HL-60 (cell line): ENCODE measurements around the gene LSM4.

Source experiments
- DNase-seq, 2 experiments: peaks; one replicate each; pipeline ENCODE4 v3.0.0-alpha.2; 2010 to 2020; ENCODE audit warnings: low read depth in 1 of 2, low spot score in 1 of 2
- H3K27ac ChIP-seq: fragments of 250-450 bp; sonication (Bioruptor Pico); replicated peaks from 2 replicates; pipeline ENCODE4 v1.5.1; 2020; ENCODE audit warnings: mild to moderate bottlenecking, moderate library complexity
- H3K27me3 ChIP-seq: fragments of 250-450 bp; sonication (Bioruptor Pico); 2 replicates; pipeline ENCODE4 v1.5.1; 2021; ENCODE audit warnings: mild to moderate bottlenecking, moderate library complexity; ENCODE audit not compliant: insufficient read depth, poor library complexity, severe bottlenecking
- H3K4me3 ChIP-seq: replicated peaks from 2 replicates; pipeline ENCODE4 v1.5.1; 2011; ENCODE audit warnings: mild to moderate bottlenecking, control low read depth, low read length; ENCODE audit not compliant: insufficient read depth
- GABPA ChIP-seq: IDR thresholded peaks from 2 replicates; pipeline ENCODE4 v1.6.1; 2012; ENCODE audit warnings: low read depth
- POLR2AphosphoS5 ChIP-seq: IDR thresholded peaks from 2 replicates; pipeline ENCODE4 v1.6.1; 2012; ENCODE audit warnings: low read depth
- SPI1 ChIP-seq: IDR thresholded peaks from 2 replicates; pipeline ENCODE4 v1.6.1; 2012; ENCODE audit warnings: low read depth, mild to moderate bottlenecking, borderline replicate concordance
- TF ChIP-seq, protein P1 (sequence below): IDR thresholded peaks from one replicate; pipeline ENCODE4 v1.5.1; 2011; ENCODE audit warnings: low read length, control low read depth, inconsistent platforms; ENCODE audit not compliant: insufficient read depth
- TF ChIP-seq, protein P2 (sequence below): IDR thresholded peaks from 2 replicates; pipeline ENCODE4 v1.6.1; 2012; ENCODE audit warnings: low read depth; ENCODE audit not compliant: insufficient replicate concordance

LSM4 gene

DNA sequence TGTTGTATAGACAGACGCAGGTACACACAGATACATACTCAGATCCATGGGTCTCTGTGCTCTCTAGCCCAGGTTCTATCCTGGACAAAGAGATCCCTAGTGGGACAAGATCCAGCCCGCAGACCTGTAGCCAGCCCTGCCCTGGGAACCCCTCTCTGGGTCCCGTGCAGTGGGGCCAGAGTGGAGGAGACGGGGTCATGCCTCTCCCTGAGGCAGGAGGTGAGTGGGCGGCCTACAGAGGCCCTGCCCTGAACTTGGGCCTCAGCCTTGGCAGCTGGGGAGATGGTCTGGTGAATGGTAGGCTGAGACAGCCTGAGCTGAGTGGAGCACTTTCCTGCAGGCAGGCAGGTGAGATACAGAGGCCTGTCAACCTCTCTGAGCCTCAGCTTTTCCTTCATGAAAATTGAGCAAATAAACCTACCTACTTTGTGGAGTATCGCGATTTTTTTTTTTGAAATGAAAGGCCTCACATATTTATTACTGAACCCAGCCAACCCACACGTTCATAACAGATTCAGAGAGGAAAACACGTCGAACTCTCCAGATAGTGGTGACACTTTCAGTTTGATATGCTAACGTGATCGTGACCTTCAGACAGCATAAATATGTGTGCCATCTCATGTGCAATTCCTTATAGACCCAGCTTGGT, 38.0 kb downstream of the LSM4 start:
- Histone ChIP-seq H3K4me3 (no peak overlapping the region), H3K27me3 (no peaks in the 10 kb centered on the region), H3K27ac (no peak overlapping the region)
- TF ChIP-seq, protein P1, sequence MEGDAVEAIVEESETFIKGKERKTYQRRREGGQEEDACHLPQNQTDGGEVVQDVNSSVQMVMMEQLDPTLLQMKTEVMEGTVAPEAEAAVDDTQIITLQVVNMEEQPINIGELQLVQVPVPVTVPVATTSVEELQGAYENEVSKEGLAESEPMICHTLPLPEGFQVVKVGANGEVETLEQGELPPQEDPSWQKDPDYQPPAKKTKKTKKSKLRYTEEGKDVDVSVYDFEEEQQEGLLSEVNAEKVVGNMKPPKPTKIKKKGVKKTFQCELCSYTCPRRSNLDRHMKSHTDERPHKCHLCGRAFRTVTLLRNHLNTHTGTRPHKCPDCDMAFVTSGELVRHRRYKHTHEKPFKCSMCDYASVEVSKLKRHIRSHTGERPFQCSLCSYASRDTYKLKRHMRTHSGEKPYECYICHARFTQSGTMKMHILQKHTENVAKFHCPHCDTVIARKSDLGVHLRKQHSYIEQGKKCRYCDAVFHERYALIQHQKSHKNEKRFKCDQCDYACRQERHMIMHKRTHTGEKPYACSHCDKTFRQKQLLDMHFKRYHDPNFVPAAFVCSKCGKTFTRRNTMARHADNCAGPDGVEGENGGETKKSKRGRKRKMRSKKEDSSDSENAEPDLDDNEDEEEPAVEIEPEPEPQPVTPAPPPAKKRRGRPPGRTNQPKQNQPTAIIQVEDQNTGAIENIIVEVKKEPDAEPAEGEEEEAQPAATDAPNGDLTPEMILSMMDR = no peak
- TF ChIP-seq POLR2AphosphoS5 (no peak), SPI1 (no peak), GABPA (no peak)
- TF ChIP-seq, protein P2, sequence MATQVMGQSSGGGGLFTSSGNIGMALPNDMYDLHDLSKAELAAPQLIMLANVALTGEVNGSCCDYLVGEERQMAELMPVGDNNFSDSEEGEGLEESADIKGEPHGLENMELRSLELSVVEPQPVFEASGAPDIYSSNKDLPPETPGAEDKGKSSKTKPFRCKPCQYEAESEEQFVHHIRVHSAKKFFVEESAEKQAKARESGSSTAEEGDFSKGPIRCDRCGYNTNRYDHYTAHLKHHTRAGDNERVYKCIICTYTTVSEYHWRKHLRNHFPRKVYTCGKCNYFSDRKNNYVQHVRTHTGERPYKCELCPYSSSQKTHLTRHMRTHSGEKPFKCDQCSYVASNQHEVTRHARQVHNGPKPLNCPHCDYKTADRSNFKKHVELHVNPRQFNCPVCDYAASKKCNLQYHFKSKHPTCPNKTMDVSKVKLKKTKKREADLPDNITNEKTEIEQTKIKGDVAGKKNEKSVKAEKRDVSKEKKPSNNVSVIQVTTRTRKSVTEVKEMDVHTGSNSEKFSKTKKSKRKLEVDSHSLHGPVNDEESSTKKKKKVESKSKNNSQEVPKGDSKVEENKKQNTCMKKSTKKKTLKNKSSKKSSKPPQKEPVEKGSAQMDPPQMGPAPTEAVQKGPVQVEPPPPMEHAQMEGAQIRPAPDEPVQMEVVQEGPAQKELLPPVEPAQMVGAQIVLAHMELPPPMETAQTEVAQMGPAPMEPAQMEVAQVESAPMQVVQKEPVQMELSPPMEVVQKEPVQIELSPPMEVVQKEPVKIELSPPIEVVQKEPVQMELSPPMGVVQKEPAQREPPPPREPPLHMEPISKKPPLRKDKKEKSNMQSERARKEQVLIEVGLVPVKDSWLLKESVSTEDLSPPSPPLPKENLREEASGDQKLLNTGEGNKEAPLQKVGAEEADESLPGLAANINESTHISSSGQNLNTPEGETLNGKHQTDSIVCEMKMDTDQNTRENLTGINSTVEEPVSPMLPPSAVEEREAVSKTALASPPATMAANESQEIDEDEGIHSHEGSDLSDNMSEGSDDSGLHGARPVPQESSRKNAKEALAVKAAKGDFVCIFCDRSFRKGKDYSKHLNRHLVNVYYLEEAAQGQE = no peak
- no peak for DNase-seq

DNA sequence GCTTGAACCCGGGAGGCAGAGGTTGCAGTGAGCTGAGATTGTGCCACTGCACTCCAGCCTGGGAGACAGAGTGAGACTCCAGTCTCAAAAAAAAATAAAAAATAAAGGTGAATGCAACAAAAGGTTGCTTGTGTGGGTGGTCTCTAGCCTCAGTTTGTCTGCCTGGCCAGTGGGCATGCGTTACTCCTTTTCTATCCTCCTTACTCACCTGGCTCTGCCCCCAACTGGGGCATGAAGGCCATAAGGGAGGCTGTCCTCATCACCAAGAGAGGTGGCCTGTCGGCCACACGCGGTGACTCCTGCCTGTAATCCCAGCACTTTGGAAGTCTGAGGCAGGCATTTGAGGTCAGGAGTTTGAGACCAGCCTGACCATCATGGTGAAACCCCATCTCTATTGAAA, 39.5 kb downstream of the LSM4 start:
- no peak overlapping the region for H3K27ac ChIP-seq

DNA sequence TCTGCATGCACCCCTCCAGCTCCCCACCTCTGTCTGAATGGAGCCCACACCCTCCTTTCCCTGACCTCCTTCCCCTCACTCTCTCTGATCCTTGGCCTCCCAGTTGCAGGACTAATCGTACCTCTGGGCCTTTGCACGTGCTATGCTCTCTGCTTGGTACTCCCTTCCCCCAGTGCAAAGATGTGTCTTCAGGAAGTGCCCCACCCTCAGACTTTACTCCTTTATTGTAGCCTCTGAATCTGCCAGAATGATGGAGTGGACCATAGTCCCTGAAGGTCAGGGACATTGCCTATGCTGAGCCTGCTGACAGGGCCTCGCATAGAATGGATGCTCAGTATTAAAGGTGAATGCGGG, 40.1 kb downstream of the LSM4 start:
- DNase-seq = peak in 1 of 2 experiments; percentile 24
- no peaks in the 10 kb centered on the region for H3K27me3 ChIP-seq
- H3K4me3 ChIP-seq = peak overlapping the region; percentile 48
- TF ChIP-seq, protein P2 = no peak
- TF ChIP-seq SPI1 (no peak), GABPA (no peak), POLR2AphosphoS5 (no peak)
- TF ChIP-seq, protein P1 = no peak
- H3K27ac ChIP-seq = peak overlapping the region; percentile 99

More for the DNA sequence above, 39.5 kb downstream of the LSM4 start:
- Histone ChIP-seq H3K4me3 (no peak overlapping the region), H3K27me3 (no peaks in the 10 kb centered on the region)
- no peak for DNase-seq
- TF ChIP-seq POLR2AphosphoS5 (no peak), GABPA (no peak), SPI1 (no peak)
- TF ChIP-seq, protein P1 = no peak
- TF ChIP-seq, protein P2 = no peak
